ENCODE data around the gene AHRR.

DNA sequence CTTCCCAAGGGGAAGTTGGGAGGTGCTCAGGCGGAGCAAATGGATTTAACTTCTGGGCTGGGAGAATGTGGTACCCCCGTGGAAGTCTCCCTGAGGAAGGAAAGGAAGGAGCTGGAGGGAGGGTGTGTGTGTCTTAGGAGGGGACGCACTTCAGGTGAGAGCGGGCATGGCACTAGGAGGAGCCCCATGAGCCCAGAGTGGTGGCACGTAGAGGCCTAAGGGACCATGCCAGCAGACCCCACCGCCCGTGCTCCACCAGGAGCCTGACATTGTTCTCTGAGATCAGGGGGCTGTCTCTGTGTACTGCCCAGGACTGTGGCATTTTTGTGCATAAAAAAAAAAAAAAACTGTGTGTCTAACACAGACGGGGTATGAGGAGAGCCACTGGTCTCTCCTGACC is 18.5 kb upstream of the AHRR start:
- TF ChIP-seq, protein P1, sequence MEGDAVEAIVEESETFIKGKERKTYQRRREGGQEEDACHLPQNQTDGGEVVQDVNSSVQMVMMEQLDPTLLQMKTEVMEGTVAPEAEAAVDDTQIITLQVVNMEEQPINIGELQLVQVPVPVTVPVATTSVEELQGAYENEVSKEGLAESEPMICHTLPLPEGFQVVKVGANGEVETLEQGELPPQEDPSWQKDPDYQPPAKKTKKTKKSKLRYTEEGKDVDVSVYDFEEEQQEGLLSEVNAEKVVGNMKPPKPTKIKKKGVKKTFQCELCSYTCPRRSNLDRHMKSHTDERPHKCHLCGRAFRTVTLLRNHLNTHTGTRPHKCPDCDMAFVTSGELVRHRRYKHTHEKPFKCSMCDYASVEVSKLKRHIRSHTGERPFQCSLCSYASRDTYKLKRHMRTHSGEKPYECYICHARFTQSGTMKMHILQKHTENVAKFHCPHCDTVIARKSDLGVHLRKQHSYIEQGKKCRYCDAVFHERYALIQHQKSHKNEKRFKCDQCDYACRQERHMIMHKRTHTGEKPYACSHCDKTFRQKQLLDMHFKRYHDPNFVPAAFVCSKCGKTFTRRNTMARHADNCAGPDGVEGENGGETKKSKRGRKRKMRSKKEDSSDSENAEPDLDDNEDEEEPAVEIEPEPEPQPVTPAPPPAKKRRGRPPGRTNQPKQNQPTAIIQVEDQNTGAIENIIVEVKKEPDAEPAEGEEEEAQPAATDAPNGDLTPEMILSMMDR (IDR thresholded peaks at IDR 0.05), result no peak
- TF ChIP-seq POLR2A (IDR thresholded peaks at IDR 0.05), result no peak

Data from sigmoid colon (tissue), 3 donors.